HEK293 (cell line): ENCODE results near the gene PLCD3.

Experiments
- CTCF ChIA-PET: fragments of 350-600 bp; formaldehyde crosslinking; extraction: SDS; loops from one replicate; lab custom pipeline; 2021; ENCODE audit warnings: antibody characterized with exemption; lab: Yijun Ruan, JAX
- POLR2A ChIA-PET: fragments of 300-600 bp; formaldehyde crosslinking; extraction: SDS; loops from one replicate; lab custom pipeline; 2020; ENCODE audit warnings: antibody characterized with exemption, inconsistent platforms; lab: Yijun Ruan, JAX
- H3K27ac ChIP-seq: fragments of 200-500 bp; sonication (Bioruptor generic); 2 replicates; pipeline ENCODE4 v1.5.1; 2014; ENCODE audit warnings: low read depth, low read length, control low read depth, inconsistent platforms; ENCODE audit errors: extremely low read depth
- H3K36me3 ChIP-seq, 2 experiments: fragments of 200-500 bp in 1 of 2; sonication (Bioruptor generic) in 1 of 2; 1 replicate in 1 of 2; 2 replicates in 1 of 2; pipeline ENCODE4 v1.5.1; 2014 to 2017; ENCODE audit warnings: inconsistent platforms in 2 of 2, low read length in 2 of 2; ENCODE audit not compliant: control insufficient read depth in 2 of 2, insufficient read depth in 1 of 2
- H3K4me1 ChIP-seq: fragments of 200-500 bp; sonication (Bioruptor generic); 2 replicates; pipeline ENCODE4 v1.5.1; 2014; ENCODE audit warnings: mild to moderate bottlenecking, low read length, inconsistent platforms; ENCODE audit not compliant: control insufficient read depth, insufficient read depth
- H3K4me3 ChIP-seq: 2 replicates; pipeline ENCODE4 v1.5.1; 2011; ENCODE audit warnings: low read depth, mild to moderate bottlenecking, control low read depth, low read length, moderate library complexity
- H3K9me3 ChIP-seq: fragments of 200-500 bp; sonication (Bioruptor generic); 2 replicates; pipeline ENCODE4 v1.5.1; 2014; ENCODE audit warnings: low read depth, low read length, inconsistent platforms; ENCODE audit not compliant: control insufficient read depth, insufficient read depth
- BCL11B ChIP-seq: fragments of 450-650 bp; formaldehyde crosslinking; IDR thresholded peaks from 2 replicates; pipeline ENCODE4 v1.5.1; 2016; ENCODE audit warnings: low read depth, missing biosample characterization, missing genetic modification characterization
- GLIS1 ChIP-seq: fragments of 450-650 bp; formaldehyde crosslinking; IDR thresholded peaks from 2 replicates; pipeline ENCODE4 v1.5.1; 2016; ENCODE audit warnings: missing biosample characterization, missing genetic modification characterization
- HOXA7 ChIP-seq: sonication (generic); formaldehyde crosslinking; IDR thresholded peaks from 2 replicates; pipeline ENCODE4 v1.8.1; 2022; ENCODE audit warnings: missing genetic modification reagents, borderline replicate concordance
- HOXD13 ChIP-seq: sonication (generic); formaldehyde crosslinking; IDR thresholded peaks from 2 replicates; pipeline ENCODE4 v1.8.0; 2022; ENCODE audit warnings: missing genetic modification reagents, borderline replicate concordance
- KLF16 ChIP-seq: fragments of 450-650 bp; formaldehyde crosslinking; IDR thresholded peaks from 2 replicates; pipeline ENCODE4 v1.5.1; 2017; ENCODE audit warnings: missing biosample characterization, missing genetic modification characterization
- KLF9 ChIP-seq: fragments of 450-650 bp; formaldehyde crosslinking; IDR thresholded peaks from 2 replicates; pipeline ENCODE4 v1.5.1; 2016; ENCODE audit warnings: missing biosample characterization, missing genetic modification characterization, low read depth
- ZNF133 ChIP-seq: fragments of 450-650 bp; formaldehyde crosslinking; IDR thresholded peaks from 2 replicates; pipeline ENCODE4 v1.5.1; 2016; ENCODE audit warnings: missing biosample characterization, missing genetic modification characterization
- ZNF138 ChIP-seq: fragments of 450-650 bp; formaldehyde crosslinking; IDR thresholded peaks from 2 replicates; pipeline ENCODE4 v1.5.1; 2016; ENCODE audit warnings: missing biosample characterization, missing genetic modification characterization, borderline replicate concordance
- ZNF202 ChIP-seq: fragments of 450-650 bp; formaldehyde crosslinking; IDR thresholded peaks from 2 replicates; pipeline ENCODE4 v1.5.1; 2016; ENCODE audit warnings: missing biosample characterization, missing genetic modification characterization, borderline replicate concordance
- ZNF335 ChIP-seq: fragments of 450-650 bp; formaldehyde crosslinking; conservative IDR thresholded peaks from 2 replicates; pipeline ENCODE4 v1.5.1; 2016; ENCODE audit warnings: missing biosample characterization, missing genetic modification characterization
- ZNF391 ChIP-seq: fragments of 450-650 bp; formaldehyde crosslinking; IDR thresholded peaks from 2 replicates; pipeline ENCODE4 v1.5.1; 2016; ENCODE audit warnings: low read depth, missing biosample characterization, missing genetic modification characterization, borderline replicate concordance
- ZNF404 ChIP-seq: fragments of 450-650 bp; formaldehyde crosslinking; IDR thresholded peaks from 2 replicates; pipeline ENCODE4 v1.5.1; 2017; ENCODE audit warnings: missing biosample characterization, missing genetic modification characterization
- ZNF530 ChIP-seq: fragments of 450-650 bp; formaldehyde crosslinking; IDR thresholded peaks from 2 replicates; pipeline ENCODE4 v1.5.1; 2016; ENCODE audit warnings: low read depth, missing biosample characterization, missing genetic modification characterization
- ZNF549 ChIP-seq: fragments of 450-650 bp; IDR thresholded peaks from 2 replicates; pipeline ENCODE4 v1.5.1; 2018; ENCODE audit warnings: missing biosample characterization, missing genetic modification characterization, mild to moderate bottlenecking, inconsistent platforms, moderate library complexity
- ZNF623 ChIP-seq: fragments of 450-650 bp; formaldehyde crosslinking; IDR thresholded peaks from 2 replicates; pipeline ENCODE4 v1.5.1; 2016; ENCODE audit warnings: missing biosample characterization, missing genetic modification characterization
- ZNF626 ChIP-seq: fragments of 450-650 bp; sonication (Bioruptor Pico); formaldehyde crosslinking; IDR thresholded peaks from 2 replicates; pipeline ENCODE4 v1.5.1; 2018; ENCODE audit warnings: missing biosample characterization, missing genetic modification characterization, inconsistent platforms
- ZNF654 ChIP-seq: fragments of 450-650 bp; formaldehyde crosslinking; IDR thresholded peaks from 2 replicates; pipeline ENCODE4 v1.5.1; 2016; ENCODE audit warnings: low read depth, missing biosample characterization, missing genetic modification characterization
- ZNF660 ChIP-seq: fragments of 450-650 bp; IDR thresholded peaks from 2 replicates; pipeline ENCODE4 v1.5.1; 2018; ENCODE audit warnings: missing biosample characterization, mild to moderate bottlenecking, missing genetic modification characterization
- ZSCAN30 ChIP-seq: fragments of 450-650 bp; IDR thresholded peaks from 2 replicates; pipeline ENCODE4 v1.5.1; 2018; ENCODE audit warnings: missing biosample characterization, mild to moderate bottlenecking, missing genetic modification characterization, moderate library complexity
- TF ChIP-seq, protein P1 (sequence below): fragments of 450-650 bp; formaldehyde crosslinking; IDR thresholded peaks from 2 replicates; pipeline ENCODE4 v1.5.1; 2017; ENCODE audit warnings: missing biosample characterization, missing genetic modification characterization
- TF ChIP-seq, protein P2 (sequence below): fragments of 450-650 bp; formaldehyde crosslinking; IDR thresholded peaks from 2 replicates; pipeline ENCODE4 v1.5.1; 2016; ENCODE audit warnings: missing biosample characterization, missing genetic modification characterization
- TF ChIP-seq, protein P3 (sequence below): fragments of 450-650 bp; formaldehyde crosslinking; IDR thresholded peaks from 2 replicates; pipeline ENCODE4 v1.5.1; 2016; ENCODE audit warnings: missing biosample characterization, missing genetic modification characterization
- TF ChIP-seq, protein P4 (sequence below): fragments of 450-650 bp; formaldehyde crosslinking; IDR thresholded peaks from 2 replicates; pipeline ENCODE4 v1.5.1; 2016; ENCODE audit warnings: missing biosample characterization, missing genetic modification characterization

Gene PLCD3

DNA sequence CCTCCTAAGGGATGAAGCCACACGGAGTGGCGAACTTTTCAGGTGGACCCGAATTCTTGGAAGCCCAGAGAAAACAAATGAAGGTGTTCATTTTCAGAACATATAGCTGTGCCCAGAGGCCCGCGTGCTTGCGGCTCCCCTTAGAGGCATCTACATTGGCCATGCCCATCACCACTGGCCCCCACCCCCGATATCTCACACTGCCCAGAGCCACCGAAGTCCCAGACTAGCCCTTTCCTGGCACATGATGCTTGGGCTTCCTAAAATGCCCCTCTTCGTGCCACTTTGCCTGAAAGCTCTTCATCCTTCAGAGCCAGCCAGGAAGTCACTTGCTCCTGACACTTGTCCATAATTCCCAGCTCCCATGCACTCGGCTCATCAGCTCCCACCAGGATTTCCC is 13.9 kb upstream of the PLCD3 start:
- peak overlapping the region; percentile 92; the same call in 1 of the 2 replicates for H3K27ac ChIP-seq
- ChIA-PET CTCF (interaction anchor here (0.6 to 1.8 kb wide), 3 partner anchors 11 to 66 kb away, joined by 3 to 29 read pairs (median 11); partner anchors contain the start of gene ACBD4), POLR2A (interaction anchor here (0.6 to 8.3 kb wide), 3 partner anchors 8 to 946 kb away, joined by 4 to 700 read pairs (median 192); partner anchors contain the start of genes ACBD4, ATXN7L3 and HEXIM2)
- no peak overlapping the region for H3K4me3 ChIP-seq
- H3K9me3 ChIP-seq = no peaks in the 10 kb centered on the region
- H3K4me1 ChIP-seq = peaks cover 4% of the 10 kb centered on the region; the same call in 1 of the 2 replicates
- TF ChIP-seq, protein P1, sequence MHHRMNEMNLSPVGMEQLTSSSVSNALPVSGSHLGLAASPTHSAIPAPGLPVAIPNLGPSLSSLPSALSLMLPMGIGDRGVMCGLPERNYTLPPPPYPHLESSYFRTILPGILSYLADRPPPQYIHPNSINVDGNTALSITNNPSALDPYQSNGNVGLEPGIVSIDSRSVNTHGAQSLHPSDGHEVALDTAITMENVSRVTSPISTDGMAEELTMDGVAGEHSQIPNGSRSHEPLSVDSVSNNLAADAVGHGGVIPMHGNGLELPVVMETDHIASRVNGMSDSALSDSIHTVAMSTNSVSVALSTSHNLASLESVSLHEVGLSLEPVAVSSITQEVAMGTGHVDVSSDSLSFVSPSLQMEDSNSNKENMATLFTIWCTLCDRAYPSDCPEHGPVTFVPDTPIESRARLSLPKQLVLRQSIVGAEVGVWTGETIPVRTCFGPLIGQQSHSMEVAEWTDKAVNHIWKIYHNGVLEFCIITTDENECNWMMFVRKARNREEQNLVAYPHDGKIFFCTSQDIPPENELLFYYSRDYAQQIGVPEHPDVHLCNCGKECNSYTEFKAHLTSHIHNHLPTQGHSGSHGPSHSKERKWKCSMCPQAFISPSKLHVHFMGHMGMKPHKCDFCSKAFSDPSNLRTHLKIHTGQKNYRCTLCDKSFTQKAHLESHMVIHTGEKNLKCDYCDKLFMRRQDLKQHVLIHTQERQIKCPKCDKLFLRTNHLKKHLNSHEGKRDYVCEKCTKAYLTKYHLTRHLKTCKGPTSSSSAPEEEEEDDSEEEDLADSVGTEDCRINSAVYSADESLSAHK (tag by site-specific recombination) = no peak
- TF ChIP-seq, protein P2, sequence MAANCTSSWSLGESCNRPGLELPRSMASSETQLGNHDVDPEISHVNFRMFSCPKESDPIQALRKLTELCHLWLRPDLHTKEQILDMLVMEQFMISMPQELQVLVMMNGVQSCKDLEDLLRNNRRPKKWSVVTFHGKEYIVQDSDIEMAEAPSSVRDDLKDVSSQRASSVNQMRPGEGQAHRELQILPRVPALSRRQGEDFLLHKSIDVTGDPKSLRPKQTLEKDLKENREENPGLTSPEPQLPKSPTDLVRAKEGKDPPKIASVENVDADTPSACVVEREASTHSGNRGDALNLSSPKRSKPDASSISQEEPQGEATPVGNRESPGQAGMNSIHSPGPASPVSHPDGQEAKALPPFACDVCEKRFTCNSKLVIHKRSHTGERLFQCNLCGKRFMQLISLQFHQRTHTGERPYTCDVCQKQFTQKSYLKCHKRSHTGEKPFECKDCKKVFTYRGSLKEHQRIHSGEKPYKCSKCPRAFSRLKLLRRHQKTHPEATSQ (tag by site-specific recombination) = no peak
- no peak for TF ChIP-seq KLF16 (tag by site-specific recombination)
- no peak for TF ChIP-seq ZNF549 (tag by site-specific recombination)
- TF ChIP-seq, all 188 proteins: peak for 0
- peaks cover 0 to 6% of the 10 kb centered on the region in 2 experiments; a peak in 1 of 3 replicates for H3K36me3 ChIP-seq

DNA sequence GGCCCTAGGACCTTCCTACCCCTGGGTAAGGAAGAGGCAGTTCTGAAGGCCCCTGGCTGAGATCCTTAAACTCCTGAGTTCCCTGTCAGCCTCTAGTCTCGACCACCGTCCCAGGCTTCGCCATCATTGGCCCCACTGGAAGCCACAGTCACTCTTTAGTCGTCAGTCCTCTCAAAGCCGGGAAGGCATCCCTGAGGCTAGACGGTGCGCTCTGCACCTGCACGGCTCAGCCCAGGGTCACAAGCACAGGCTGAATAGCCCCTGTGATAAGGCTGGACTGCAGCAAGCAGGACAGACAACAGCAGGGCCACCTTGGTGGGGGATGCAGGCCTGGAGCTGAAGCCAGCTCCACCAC is 12.7 kb upstream of the PLCD3 start:
- no peak overlapping the region for H3K4me3 ChIP-seq
- ChIA-PET CTCF (interaction anchor here (0.7 to 1.8 kb wide), 4 partner anchors 9 to 255 kb away, joined by 8 to 29 read pairs (median 14); partner anchors contain the start of gene ACBD4), POLR2A (interaction anchor here (1.6 to 8.3 kb wide), 2 partner anchors 7 to 10 kb away, joined by 6 to 192 read pairs; partner anchors contain the start of gene ACBD4)
- no peaks in the 10 kb centered on the region for H3K9me3 ChIP-seq
- TF ChIP-seq ZNF133 (tag by site-specific recombination) (no peak), HOXA7 (CRISPR knock-in tag) (no peak), ZNF660 (no peak), ZNF404 (tag by site-specific recombination) (no peak), ZNF654 (tag by site-specific recombination) (no peak), ZNF138 (no peak), GLIS1 (no peak), ZNF530 (no peak), ZNF623 (tag by site-specific recombination) (no peak), KLF9 (tag by site-specific recombination) (no peak), ZNF202 (tag by site-specific recombination) (no peak), ZSCAN30 (tag by site-specific recombination) (no peak), ZNF335 (no peak), ZNF391 (tag by site-specific recombination) (no peak), ZNF626 (tag by site-specific recombination) (no peak), BCL11B (tag by site-specific recombination) (no peak), HOXD13 (no peak)
- TF ChIP-seq, protein P3, sequence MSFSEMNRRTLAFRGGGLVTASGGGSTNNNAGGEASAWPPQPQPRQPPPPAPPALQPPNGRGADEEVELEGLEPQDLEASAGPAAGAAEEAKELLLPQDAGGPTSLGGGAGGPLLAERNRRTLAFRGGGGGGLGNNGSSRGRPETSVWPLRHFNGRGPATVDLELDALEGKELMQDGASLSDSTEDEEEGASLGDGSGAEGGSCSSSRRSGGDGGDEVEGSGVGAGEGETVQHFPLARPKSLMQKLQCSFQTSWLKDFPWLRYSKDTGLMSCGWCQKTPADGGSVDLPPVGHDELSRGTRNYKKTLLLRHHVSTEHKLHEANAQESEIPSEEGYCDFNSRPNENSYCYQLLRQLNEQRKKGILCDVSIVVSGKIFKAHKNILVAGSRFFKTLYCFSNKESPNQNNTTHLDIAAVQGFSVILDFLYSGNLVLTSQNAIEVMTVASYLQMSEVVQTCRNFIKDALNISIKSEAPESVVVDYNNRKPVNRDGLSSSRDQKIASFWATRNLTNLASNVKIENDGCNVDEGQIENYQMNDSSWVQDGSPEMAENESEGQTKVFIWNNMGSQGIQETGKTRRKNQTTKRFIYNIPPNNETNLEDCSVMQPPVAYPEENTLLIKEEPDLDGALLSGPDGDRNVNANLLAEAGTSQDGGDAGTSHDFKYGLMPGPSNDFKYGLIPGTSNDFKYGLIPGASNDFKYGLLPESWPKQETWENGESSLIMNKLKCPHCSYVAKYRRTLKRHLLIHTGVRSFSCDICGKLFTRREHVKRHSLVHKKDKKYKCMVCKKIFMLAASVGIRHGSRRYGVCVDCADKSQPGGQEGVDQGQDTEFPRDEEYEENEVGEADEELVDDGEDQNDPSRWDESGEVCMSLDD (tag by site-specific recombination) = no peak
- TF ChIP-seq, protein P4, sequence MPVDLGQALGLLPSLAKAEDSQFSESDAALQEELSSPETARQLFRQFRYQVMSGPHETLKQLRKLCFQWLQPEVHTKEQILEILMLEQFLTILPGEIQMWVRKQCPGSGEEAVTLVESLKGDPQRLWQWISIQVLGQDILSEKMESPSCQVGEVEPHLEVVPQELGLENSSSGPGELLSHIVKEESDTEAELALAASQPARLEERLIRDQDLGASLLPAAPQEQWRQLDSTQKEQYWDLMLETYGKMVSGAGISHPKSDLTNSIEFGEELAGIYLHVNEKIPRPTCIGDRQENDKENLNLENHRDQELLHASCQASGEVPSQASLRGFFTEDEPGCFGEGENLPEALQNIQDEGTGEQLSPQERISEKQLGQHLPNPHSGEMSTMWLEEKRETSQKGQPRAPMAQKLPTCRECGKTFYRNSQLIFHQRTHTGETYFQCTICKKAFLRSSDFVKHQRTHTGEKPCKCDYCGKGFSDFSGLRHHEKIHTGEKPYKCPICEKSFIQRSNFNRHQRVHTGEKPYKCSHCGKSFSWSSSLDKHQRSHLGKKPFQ (tag by site-specific recombination) = no peak
- peaks cover 0 to 3% of the 10 kb centered on the region in 2 experiments; a peak in 1 of 3 replicates for H3K36me3 ChIP-seq
- H3K27ac ChIP-seq = no peak overlapping the region
- H3K4me1 ChIP-seq = peaks cover 4% of the 10 kb centered on the region; the same call in 1 of the 2 replicates
